Heart right ventricle (tissue), 16 donors: Measurements from ENCODE around the gene DLL4. TPM values are rescaled to one million over a fixed set of nuclear protein-coding genes. Genes with fewer than 3 reads are reported as not detected.

Experiments
- ATAC-seq, 8 donors: fragments of 200-7000 bp; cut with Tn5 transposase; one replicate each; pipeline ENCODE4 v1.9.1; 2020; ENCODE audit warnings: mild to moderate bottlenecking in 8 of 8, moderate library complexity in 8 of 8, moderate number of reproducible peaks in 1 of 8
- DNase-seq, 2 donors: peaks; one replicate each; pipeline ENCODE4 v3.0.0-alpha.2; 2020
- H3K27ac ChIP-seq, 10 donors: fragments of 200-600 bp; sonication (generic) in 2 of 10; one replicate each; pipeline versions ENCODE4 v1.5.0 to v1.8.0; 2020 to 2022; ENCODE audit warnings: mild to moderate bottlenecking in 3 of 10
- H3K27me3 ChIP-seq, 7 donors: fragments of 200-600 bp; one replicate each; pipeline ENCODE4 v1.8.0; 2021 to 2022; ENCODE audit warnings: mild to moderate bottlenecking in 2 of 7
- H3K36me3 ChIP-seq, 9 donors: fragments of 200-600 bp; sonication (generic) in 1 of 9; one replicate each; pipeline versions ENCODE4 v1.5.0 to v1.8.0; 2020 to 2022; ENCODE audit warnings: mild to moderate bottlenecking in 2 of 9
- H3K4me1 ChIP-seq, 9 donors: fragments of 200-600 bp; sonication (generic) in 1 of 9; one replicate each; pipeline versions ENCODE4 v1.5.0 to v1.8.0; 2020 to 2022; ENCODE audit warnings: mild to moderate bottlenecking in 4 of 9
- H3K4me3 ChIP-seq, 10 donors: fragments of 200-600 bp; sonication (generic) in 2 of 10; one replicate each; pipeline versions ENCODE4 v1.5.0 to v1.8.0; 2020 to 2022; ENCODE audit warnings: mild to moderate bottlenecking in 7 of 10, moderate library complexity in 2 of 10
- H3K9me3 ChIP-seq, 11 donors: fragments of 200-600 bp in 10 of 11; sonication (generic) in 2 of 11; one replicate each; pipeline versions ENCODE4 v1.5.0 to v1.8.0; 2013 to 2022; ENCODE audit warnings: mild to moderate bottlenecking in 2 of 11, control low read depth in 1 of 11, moderate library complexity in 1 of 11
- CTCF ChIP-seq, 9 donors: fragments of 200-600 bp; sonication (generic) in 2 of 9; IDR thresholded peaks; one replicate each; pipeline versions ENCODE4 v1.5.0 to v1.8.0; 2021 to 2022; ENCODE audit warnings: antibody characterized with exemption in 9 of 9, mild to moderate bottlenecking in 5 of 9, moderate library complexity in 1 of 9
- WGBS, 2 donors: extraction: QIAGEN DNeasy Blood & Tissue Kit; methylation state at CpG; one replicate each; pipeline ENCODE4 v1.1.7; 2013; ENCODE audit warnings: inconsistent platforms in 1 of 2; 5-methylcytosine and 5-hydroxymethylcytosine counted together
- intact Hi-C, 10 donors: fragments of 100-400 bp; cut with DNase I; formaldehyde crosslinking; loops; one replicate each; pipeline versions ENCODE4 v1.11.1 to v1.14.2; 2022
- polyA plus RNA-seq, 2 donors: library from polyadenylated mRNA; stranded (reverse); fragments of 200-250 nt; gene quantifications; one replicate each; pipeline ENCODE4 v1.2.3, GENCODE V29; 2013
- total RNA-seq, 10 donors: library from RNA; stranded (reverse); fragmentation: NEBNext Ultra II Directional in 3 of 10; extraction: Animal tissue kit (Norgen Biotek cat#: 25700) in 3 of 10; gene quantifications; one replicate each; pipeline versions ENCODE4 v1.2.1 to v1.2.4, GENCODE V29; 2021 to 2023
- donor health status: Arrhythmogenic right ventricular cardiomyopathy.
- donor health status: ischemic (EF 13 %, LVEDD 7.1; RV severe dilation, severe dysfunction).
- donor health status: healthy with polysubstance abuse.
- donor health status: DM: no; HTN: yes; CAD: no.
- donor health status: DM: no; HTN: no; CAD: no.
- donor health status: ischemic (EF 25% LVEDD 6.9; RV normal size, moderate dysfunction).
- donor health status: ischemic (EF 25% LVEDD 5.7; RV mildly dilated, moderate dysfunction).
- donor health status: healthy.
- donor health status: DM: yes; HTN: yes; CAD: no.
- donor health status: Ischemic cardiomyopathy.
- donor health status: ischemic (EF 35%, LVEDD 5.7; RV mildly dilated, moderate dysfunction).
- donor health status: nonischemic (EF 11% LVEDD 7.7; RV severe dilation, severe dysfunction).
- donor health status: DM: yes; HTN: yes; CAD: no.
- donor health status: PGD.
- donor health status: ischemic (EF 29% LVEDD 5.4; RV normal size, mild dysfunction).
- donor health status: nonischemic (EF 23%, LVEDD 6.1; RV moderate dilation, normal function).

The DLL4 gene
- total and polyA plus RNA-seq, 12 donors, result 6.5 to 24.8 (median 14.0) TPM

- H3K4me3 ChIP-seq, result no peak overlapping the region
- no peak for TF ChIP-seq CTCF (IDR thresholded peaks at IDR 0.05)
- peaks cover 2 to 56% (median 28%) of the 10 kb centered on the region in 9 donors for H3K4me1 ChIP-seq
- 89 to 91% methylated on average over 33 of the region's 33 CpGs for WGBS, 2 donors
- no peaks in the 10 kb centered on the region for H3K27me3 ChIP-seq
- H3K36me3 ChIP-seq, result peaks cover 0 to 87% (median 55%) of the 10 kb centered on the region in 9 donors
- intact Hi-C loops, result loop anchor here in 9 of 10 donors (5.0 to 10.0 kb wide), 11 partner anchors 95 to 433 kb away; partner anchors contain the start of genes INO80 (in 3 of the 9), KNL1 (in 2 of the 9), DNAJC17 (in 1 of the 9) and NUSAP1 (in 1 of the 9)
- H3K27ac ChIP-seq, result no peak overlapping the region
- no peaks in the 10 kb centered on the region for H3K9me3 ChIP-seq
- DNase-seq (no peak), ATAC-seq (no peak)
These were observed 29.5 kb upstream of the DLL4 start for GRCh38 chr15:40899536-40900207.

GRCh38 chr15:40900256-40901052 is 28.7 kb upstream of the DLL4 start:
- peaks cover 2 to 57% (median 30%) of the 10 kb centered on the region in 9 donors for H3K4me1 ChIP-seq
- H3K9me3 ChIP-seq, result no peaks in the 10 kb centered on the region
- no peak overlapping the region for H3K4me3 ChIP-seq
- H3K27me3 ChIP-seq, result no peaks in the 10 kb centered on the region
- no peak overlapping the region for H3K27ac ChIP-seq
- no peak for DNase-seq
- TF ChIP-seq CTCF (IDR thresholded peaks at IDR 0.05), result no peak
- intact Hi-C loops, result loop anchor here in 7 of 10 donors (5.0 to 10.0 kb wide), 6 partner anchors 117 to 432 kb away; partner anchors contain the start of genes INO80 (in 3 of the 7), NUSAP1 (in 1 of the 7) and OIP5 (in 1 of the 7)
- no peak for ATAC-seq
- 87 to 91% methylated on average over 36 of the region's 36 CpGs for WGBS, 2 donors
- H3K36me3 ChIP-seq, result peaks cover 0 to 91% (median 55%) of the 10 kb centered on the region in 9 donors

- peaks cover 7 to 57% (median 30%) of the 10 kb centered on the region in 9 donors for H3K4me1 ChIP-seq
- intact Hi-C loops, result loop anchor here in 7 of 10 donors (5.0 to 10.0 kb wide), 6 partner anchors 116 to 431 kb away; partner anchors contain the start of genes INO80 (in 3 of the 7), NUSAP1 (in 1 of the 7) and OIP5 (in 1 of the 7)
These were observed 28.1 kb upstream of the DLL4 start for GRCh38 chr15:40901053-40901443.

More at GRCh38 chr15:40901053-40901443, 28.1 kb upstream of the DLL4 start:
- DNase-seq, result no peak
- Histone ChIP-seq H3K36me3 (peaks cover 0 to 85% (median 52%) of the 10 kb centered on the region in 9 donors), H3K4me3 (no peak overlapping the region), H3K9me3 (no peaks in the 10 kb centered on the region), H3K27me3 (no peaks in the 10 kb centered on the region), H3K27ac (no peak overlapping the region)
- TF ChIP-seq CTCF (IDR thresholded peaks at IDR 0.05), result no peak
- ATAC-seq, result no peak
- 76% methylated on average over 5 of the region's 5 CpGs for WGBS, 2 donors
